ENCODE data around the gene KLHL28.

Gene KLHL28

GRCh38 chr14:44979273-44979672 is 17.5 kb upstream of the KLHL28 start:
- no peaks in the 10 kb centered on the region for H3K36me3 ChIP-seq (ENCODE audit: control insufficient read depth, insufficient read depth, low read length)
- H3K9me3 ChIP-seq (ENCODE audit: control insufficient read depth, low read length), result no peaks in the 10 kb centered on the region
- H3K4me1 ChIP-seq (ENCODE audit: control insufficient read depth, insufficient read depth, low read length, poor library complexity, severe bottlenecking), result no peaks in the 10 kb centered on the region
- H3K4me3 ChIP-seq (ENCODE audit: extremely low read depth, insufficient read depth, low read length, poor library complexity, severe bottlenecking), result no peak overlapping the region
- no peak overlapping the region for H3K27ac ChIP-seq (ENCODE audit: low read depth, low read length, severe bottlenecking)
- no CpG with 5 or more reads among the region's 2 CpGs for WGBS, 2 experiments (ENCODE audit: insufficient coverage in 2 of 2)

- no CpG with 5 or more reads among the region's 4 CpGs for WGBS, 2 experiments (ENCODE audit: insufficient coverage in 2 of 2)
- Histone ChIP-seq H3K27ac (ENCODE audit: low read depth, low read length, severe bottlenecking) (no peak overlapping the region), H3K36me3 (ENCODE audit: control insufficient read depth, insufficient read depth, low read length) (peaks cover 3% of the 10 kb centered on the region), H3K9me3 (ENCODE audit: control insufficient read depth, low read length) (no peaks in the 10 kb centered on the region), H3K4me3 (ENCODE audit: extremely low read depth, insufficient read depth, low read length, poor library complexity, severe bottlenecking) (no peak overlapping the region), H3K4me1 (ENCODE audit: control insufficient read depth, insufficient read depth, low read length, poor library complexity, severe bottlenecking) (no peaks in the 10 kb centered on the region)
Observed at GRCh38 chr14:44971459-44971858, 9.7 kb upstream of the KLHL28 start.

GRCh38 chr14:44970907-44971306 is 9.2 kb upstream of the KLHL28 start:
- no peak overlapping the region for H3K4me3 ChIP-seq (ENCODE audit: extremely low read depth, insufficient read depth, low read length, poor library complexity, severe bottlenecking)
- peaks cover 3% of the 10 kb centered on the region for H3K36me3 ChIP-seq (ENCODE audit: control insufficient read depth, insufficient read depth, low read length)
- no peaks in the 10 kb centered on the region for H3K9me3 ChIP-seq (ENCODE audit: control insufficient read depth, low read length)
- H3K27ac ChIP-seq (ENCODE audit: low read depth, low read length, severe bottlenecking), result no peak overlapping the region
- no peaks in the 10 kb centered on the region for H3K4me1 ChIP-seq (ENCODE audit: control insufficient read depth, insufficient read depth, low read length, poor library complexity, severe bottlenecking)

GRCh38 chr14:44968714-44969113 is 7.0 kb upstream of the KLHL28 start:
- H3K4me3 ChIP-seq (ENCODE audit: extremely low read depth, insufficient read depth, low read length, poor library complexity, severe bottlenecking), result no peak overlapping the region
- H3K27ac ChIP-seq (ENCODE audit: low read depth, low read length, severe bottlenecking), result no peak overlapping the region
- H3K9me3 ChIP-seq (ENCODE audit: control insufficient read depth, low read length), result no peaks in the 10 kb centered on the region

DNA sequence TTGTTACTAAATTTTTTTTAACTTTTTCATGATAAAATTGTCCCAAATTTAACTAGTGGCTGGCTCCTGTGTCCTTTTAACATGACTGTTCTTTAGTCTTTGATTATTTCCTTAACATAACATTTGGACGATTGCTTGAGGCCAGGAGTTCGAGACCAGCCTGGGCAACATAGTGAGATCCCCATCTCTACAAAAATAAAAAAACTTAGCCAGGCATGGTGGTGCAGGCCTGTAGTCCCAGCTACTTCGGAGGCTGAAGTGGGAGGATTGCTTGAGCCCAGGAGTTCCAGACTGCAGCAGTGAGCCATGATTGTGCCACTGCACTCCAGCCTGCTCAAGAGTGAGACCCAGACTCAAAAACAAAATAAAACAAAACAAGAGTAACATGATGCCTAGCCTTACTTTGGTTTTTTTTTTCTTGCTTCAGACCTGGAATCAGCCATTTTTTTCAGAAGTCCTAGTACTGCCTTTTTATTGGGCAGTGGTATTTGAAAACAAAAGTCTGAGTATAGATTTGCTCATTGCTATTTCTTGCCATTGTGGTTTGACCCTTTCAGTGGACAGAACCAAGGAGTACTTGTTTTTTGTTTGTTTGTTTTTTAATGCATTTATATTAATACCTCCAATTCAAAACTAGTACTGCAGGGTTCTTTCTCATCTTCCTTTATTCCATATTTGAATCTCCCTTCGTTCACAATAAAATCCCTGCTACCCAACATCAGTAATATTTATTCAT is 5.0 kb upstream of the KLHL28 start:
- Histone ChIP-seq H3K9me3 (ENCODE audit: control insufficient read depth, low read length) (no peaks in the 10 kb centered on the region), H3K27ac (ENCODE audit: low read depth, low read length, severe bottlenecking) (no peak overlapping the region), H3K4me3 (ENCODE audit: extremely low read depth, insufficient read depth, low read length, poor library complexity, severe bottlenecking) (peak overlapping the region; percentile 17), H3K36me3 (ENCODE audit: control insufficient read depth, insufficient read depth, low read length) (peaks cover 3% of the 10 kb centered on the region), H3K4me1 (ENCODE audit: control insufficient read depth, insufficient read depth, low read length, poor library complexity, severe bottlenecking) (peaks cover 5% of the 10 kb centered on the region)
- 78 to 89% methylated on average over 2 to 3 of the region's 4 CpGs for WGBS, 2 experiments (ENCODE audit: insufficient coverage in 2 of 2)

More at GRCh38 chr14:44968714-44969113, 7.0 kb upstream of the KLHL28 start:
- peaks cover 3% of the 10 kb centered on the region for H3K36me3 ChIP-seq (ENCODE audit: control insufficient read depth, insufficient read depth, low read length)
- H3K4me1 ChIP-seq (ENCODE audit: control insufficient read depth, insufficient read depth, low read length, poor library complexity, severe bottlenecking), result peaks cover 5% of the 10 kb centered on the region

- Histone ChIP-seq H3K9me3 (ENCODE audit: control insufficient read depth, low read length) (no peaks in the 10 kb centered on the region), H3K36me3 (ENCODE audit: control insufficient read depth, insufficient read depth, low read length) (no peaks in the 10 kb centered on the region), H3K27ac (ENCODE audit: low read depth, low read length, severe bottlenecking) (no peak overlapping the region), H3K4me3 (ENCODE audit: extremely low read depth, insufficient read depth, low read length, poor library complexity, severe bottlenecking) (peak overlapping the region; percentile 90), H3K4me1 (ENCODE audit: control insufficient read depth, insufficient read depth, low read length, poor library complexity, severe bottlenecking) (peaks cover 5% of the 10 kb centered on the region)
- 23 to 27% methylated on average over 4 to 7 of the region's 7 CpGs for WGBS, 2 experiments (ENCODE audit: insufficient coverage in 2 of 2)
Observed at GRCh38 chr14:44963775-44964380, 2.1 kb upstream of the KLHL28 start.

DNA sequence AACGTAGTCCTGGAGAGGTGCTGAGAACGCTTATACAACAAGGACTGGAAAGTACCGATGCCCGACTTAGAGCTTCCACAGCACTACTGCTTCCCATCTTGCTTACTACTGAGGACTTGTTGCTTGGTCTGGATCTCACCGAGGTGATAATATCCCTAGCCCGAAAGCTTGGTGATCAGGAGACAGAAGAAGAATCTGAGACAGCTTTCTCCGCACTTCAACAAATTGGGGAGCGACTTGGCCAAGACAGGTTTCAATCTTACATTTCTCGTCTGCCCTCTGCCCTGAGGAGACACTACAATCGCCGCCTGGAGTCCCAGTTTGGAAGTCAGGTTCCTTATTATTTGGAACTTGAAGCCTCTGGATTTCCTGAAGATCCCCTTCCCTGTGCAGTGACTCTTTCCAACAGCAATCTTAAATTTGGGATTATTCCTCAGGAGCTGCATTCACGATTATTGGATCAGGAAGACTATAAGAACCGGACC is 1.3 kb upstream of the KLHL28 start:
- Histone ChIP-seq H3K36me3 (ENCODE audit: control insufficient read depth, insufficient read depth, low read length) (no peaks in the 10 kb centered on the region), H3K9me3 (ENCODE audit: control insufficient read depth, low read length) (no peaks in the 10 kb centered on the region), H3K4me1 (ENCODE audit: control insufficient read depth, insufficient read depth, low read length, poor library complexity, severe bottlenecking) (peaks cover 5% of the 10 kb centered on the region), H3K4me3 (ENCODE audit: extremely low read depth, insufficient read depth, low read length, poor library complexity, severe bottlenecking) (peak overlapping the region; percentile 90), H3K27ac (ENCODE audit: low read depth, low read length, severe bottlenecking) (no peak overlapping the region)
- 10 to 12% methylated on average over 11 to 12 of the region's 13 CpGs for WGBS, 2 experiments (ENCODE audit: insufficient coverage in 2 of 2)

- Histone ChIP-seq H3K36me3 (ENCODE audit: control insufficient read depth, insufficient read depth, low read length) (no peaks in the 10 kb centered on the region), H3K9me3 (ENCODE audit: control insufficient read depth, low read length) (no peaks in the 10 kb centered on the region), H3K27ac (ENCODE audit: low read depth, low read length, severe bottlenecking) (peak overlapping the region; percentile 77), H3K4me1 (ENCODE audit: control insufficient read depth, insufficient read depth, low read length, poor library complexity, severe bottlenecking) (peaks cover 5% of the 10 kb centered on the region), H3K4me3 (ENCODE audit: extremely low read depth, insufficient read depth, low read length, poor library complexity, severe bottlenecking) (peak overlapping the region; percentile 90)
- WGBS, 2 experiments (ENCODE audit: insufficient coverage in 2 of 2), result 0% methylated on average over 8 to 33 of the region's 39 CpGs
Observed at GRCh38 chr14:44962334-44963043, 742 bp upstream of the KLHL28 start.

DNA sequence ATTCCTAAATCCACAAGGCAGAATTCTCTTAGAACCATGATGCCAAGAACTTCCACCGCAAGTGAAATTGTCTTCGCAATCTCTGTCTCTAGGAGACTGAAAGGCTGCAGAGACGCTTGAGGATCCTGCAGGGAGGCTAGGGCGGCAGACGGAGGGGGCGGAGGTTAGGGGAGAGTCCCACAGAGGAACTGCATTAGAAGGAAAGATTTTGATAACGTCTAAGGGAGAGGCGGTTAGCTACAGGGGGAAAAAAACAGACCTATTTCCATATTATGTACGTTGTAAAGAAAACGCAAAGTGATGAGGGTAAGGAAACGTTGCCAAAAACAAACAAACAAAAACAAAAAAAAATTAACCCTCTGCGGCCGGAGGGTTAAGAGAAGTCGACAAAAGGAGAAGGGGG is 595 bp downstream of the KLHL28 start:
- Histone ChIP-seq H3K4me3 (ENCODE audit: extremely low read depth, insufficient read depth, low read length, poor library complexity, severe bottlenecking) (peak overlapping the region; percentile 90), H3K36me3 (ENCODE audit: control insufficient read depth, insufficient read depth, low read length) (peaks cover 4% of the 10 kb centered on the region), H3K27ac (ENCODE audit: low read depth, low read length, severe bottlenecking) (peak overlapping the region; percentile 86), H3K4me1 (ENCODE audit: control insufficient read depth, insufficient read depth, low read length, poor library complexity, severe bottlenecking) (peaks cover 5% of the 10 kb centered on the region), H3K9me3 (ENCODE audit: control insufficient read depth, low read length) (no peaks in the 10 kb centered on the region)
- 0% methylated on average over 5 to 7 of the region's 14 CpGs for WGBS, 2 experiments (ENCODE audit: insufficient coverage in 2 of 2)

DNA sequence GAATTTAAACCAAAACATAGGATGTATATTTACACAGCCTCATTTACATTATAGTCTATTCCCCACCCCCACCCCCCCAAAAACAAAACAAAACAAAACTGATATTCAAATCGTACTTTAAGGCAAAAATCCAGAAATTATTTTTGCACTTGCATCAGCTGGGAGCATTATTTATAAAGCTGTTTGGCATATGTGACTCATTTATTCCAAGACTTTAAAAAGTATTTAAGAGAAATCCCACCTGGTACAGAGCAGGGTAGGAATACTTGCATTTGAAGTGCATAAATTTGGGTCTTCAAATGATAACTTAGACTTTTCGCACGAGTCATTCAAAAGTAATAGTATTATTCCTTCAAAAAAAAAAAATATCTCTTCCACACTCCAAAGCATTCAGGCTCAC is 1.1 kb downstream of the KLHL28 start:
- Histone ChIP-seq H3K4me3 (ENCODE audit: extremely low read depth, insufficient read depth, low read length, poor library complexity, severe bottlenecking) (peak overlapping the region; percentile 90), H3K4me1 (ENCODE audit: control insufficient read depth, insufficient read depth, low read length, poor library complexity, severe bottlenecking) (peaks cover 5% of the 10 kb centered on the region), H3K36me3 (ENCODE audit: control insufficient read depth, insufficient read depth, low read length) (peaks cover 4% of the 10 kb centered on the region), H3K9me3 (ENCODE audit: control insufficient read depth, low read length) (no peaks in the 10 kb centered on the region), H3K27ac (ENCODE audit: low read depth, low read length, severe bottlenecking) (peak overlapping the region; percentile 86)
- WGBS, 2 experiments (ENCODE audit: insufficient coverage in 2 of 2), result no CpG with 5 or more reads among the region's 3 CpGs

- Histone ChIP-seq H3K9me3 (ENCODE audit: control insufficient read depth, low read length) (no peaks in the 10 kb centered on the region), H3K27ac (ENCODE audit: low read depth, low read length, severe bottlenecking) (no peak overlapping the region), H3K36me3 (ENCODE audit: control insufficient read depth, insufficient read depth, low read length) (peaks cover 4% of the 10 kb centered on the region), H3K4me3 (ENCODE audit: extremely low read depth, insufficient read depth, low read length, poor library complexity, severe bottlenecking) (peak overlapping the region; percentile 90), H3K4me1 (ENCODE audit: control insufficient read depth, insufficient read depth, low read length, poor library complexity, severe bottlenecking) (peaks cover 5% of the 10 kb centered on the region)
- WGBS, 2 experiments (ENCODE audit: insufficient coverage in 2 of 2), result 60 to 80% methylated on average over 2 of the region's 2 CpGs
Observed at GRCh38 chr14:44960146-44960545, 1.6 kb downstream of the KLHL28 start.

Data from mesodermal cell (in vitro differentiated cells).